ENCODE data around the gene ZNF521.

ZNF521 gene

DNA sequence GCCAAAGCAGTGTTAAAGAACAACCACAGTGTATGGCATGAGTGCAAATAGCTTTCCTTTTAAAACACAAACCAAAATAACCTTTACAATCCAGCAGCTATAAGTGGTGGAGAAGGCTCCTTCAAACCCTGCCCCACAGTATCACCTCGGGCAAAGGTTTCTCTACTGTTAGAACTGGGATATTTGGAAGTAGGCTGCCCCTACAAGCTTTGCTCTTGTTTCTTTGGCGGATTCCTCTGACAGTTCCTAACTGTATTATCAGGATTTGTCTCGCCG, 214.8 kb downstream of the ZNF521 start:
- Histone ChIP-seq H3K27me3 (replicated peaks in 2 of 5; ENCODE audit: control insufficient read depth in 4 of 5, insufficient read depth in 5 of 5, low read length in 4 of 5) (no peaks in the 10 kb centered on the region), H3K4me3 (ENCODE audit: control insufficient read depth in 1 of 7, extremely low read depth in 1 of 7, insufficient read depth in 4 of 7, low read depth in 2 of 7, low read length in 6 of 7) (no peak overlapping the region), H3K4me1 (ENCODE audit: control extremely low read depth in 1 of 4, control insufficient read depth in 4 of 4, insufficient read depth in 4 of 4, low read length in 3 of 4) (peaks cover 4 to 19% (median 6%) of the 10 kb centered on the region in 4 experiments), H3K36me3 (ENCODE audit: control insufficient read depth in 4 of 4, insufficient read depth in 4 of 4, low read length in 3 of 4) (peaks cover 0 to 6% (median 2%) of the 10 kb centered on the region in 4 experiments), H3K27ac (ENCODE audit: insufficient read depth in 1 of 2, low read depth in 1 of 2, low read length in 2 of 2, poor library complexity in 1 of 2, severe bottlenecking in 2 of 2) (no peak overlapping the region), H3K9me3 (ENCODE audit: control extremely low read depth in 1 of 5, control insufficient read depth in 4 of 5, insufficient read depth in 2 of 5, low read depth in 1 of 5, low read length in 4 of 5) (no peaks in the 10 kb centered on the region)
- ChIA-PET CTCF (no interaction called here), POLR2A (no interaction called here)
- 100% methylated on average over 3 of the region's 4 CpGs for WGBS (ENCODE audit: insufficient coverage)
- DNase-seq = no peak

DNA sequence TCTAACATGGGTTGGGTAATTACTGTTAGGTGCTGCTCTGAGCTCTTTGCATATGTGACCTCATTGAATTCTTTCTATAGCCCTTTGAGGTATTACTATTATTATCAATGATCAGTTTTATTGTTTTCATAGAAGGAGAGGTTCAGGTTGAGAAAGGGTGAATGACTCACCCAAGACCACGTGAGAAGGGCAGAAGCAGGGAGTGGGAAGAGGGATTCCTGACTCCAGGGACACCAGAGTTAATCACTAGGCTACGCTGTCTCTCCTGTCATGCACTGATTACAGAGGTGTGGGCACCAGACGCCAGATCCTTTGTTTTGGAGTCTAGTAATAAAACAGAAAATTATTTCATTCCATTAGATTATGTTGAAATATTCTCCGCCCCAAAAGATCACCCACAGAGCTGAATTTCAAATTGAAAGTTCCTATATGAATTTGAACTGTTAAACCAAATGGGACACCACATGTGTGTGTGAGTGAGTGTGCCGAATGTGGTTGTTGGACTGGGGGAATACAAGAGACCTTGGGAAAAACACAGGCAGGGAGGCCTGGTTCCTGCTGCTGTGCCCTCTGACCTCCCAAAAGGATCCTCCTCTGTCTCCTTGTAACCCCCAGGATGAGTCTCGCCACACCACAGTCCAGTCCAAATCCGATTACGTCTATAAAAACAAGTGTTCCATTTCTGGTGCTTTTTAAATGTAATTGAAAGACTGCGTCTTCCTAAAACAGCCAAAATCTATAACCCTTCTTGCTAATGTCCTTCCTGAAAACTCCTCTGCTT, 215.4 kb downstream of the ZNF521 start:
- CTCF ChIA-PET = no interaction called here
- DNase-seq = no peak
- POLR2A ChIA-PET = interaction anchor here (0.6 kb wide), 1 partner anchor 380 kb away, joined by 3 read pairs; no protein-coding TSS in a partner anchor
- no peaks in the 10 kb centered on the region for H3K27me3 ChIP-seq (replicated peaks in 2 of 5; ENCODE audit: control insufficient read depth in 4 of 5, insufficient read depth in 5 of 5, low read length in 4 of 5)
- whole genome bisulfite sequencing (ENCODE audit: insufficient coverage) = 94% methylated on average over 3 of the region's 9 CpGs
- H3K9me3 ChIP-seq (ENCODE audit: control extremely low read depth in 1 of 5, control insufficient read depth in 4 of 5, insufficient read depth in 2 of 5, low read depth in 1 of 5, low read length in 4 of 5) = no peaks in the 10 kb centered on the region
- H3K4me3 ChIP-seq (ENCODE audit: control insufficient read depth in 1 of 7, extremely low read depth in 1 of 7, insufficient read depth in 4 of 7, low read depth in 2 of 7, low read length in 6 of 7) = no peak overlapping the region
- H3K4me1 ChIP-seq (ENCODE audit: control extremely low read depth in 1 of 4, control insufficient read depth in 4 of 4, insufficient read depth in 4 of 4, low read length in 3 of 4) = peaks cover 4 to 19% (median 6%) of the 10 kb centered on the region in 4 experiments
- no peak overlapping the region for H3K27ac ChIP-seq (ENCODE audit: insufficient read depth in 1 of 2, low read depth in 1 of 2, low read length in 2 of 2, poor library complexity in 1 of 2, severe bottlenecking in 2 of 2)
- H3K36me3 ChIP-seq (ENCODE audit: control insufficient read depth in 4 of 4, insufficient read depth in 4 of 4, low read length in 3 of 4) = peaks cover 0 to 6% (median 2%) of the 10 kb centered on the region in 4 experiments

- CTCF ChIA-PET = interaction anchor here (1.1 to 1.5 kb wide), 4 partner anchors 10 to 17 kb away, joined by 3 to 5 read pairs (median 3); no protein-coding TSS in a partner anchor
- Histone ChIP-seq H3K36me3 (ENCODE audit: control insufficient read depth in 4 of 4, insufficient read depth in 4 of 4, low read length in 3 of 4) (peaks cover 0 to 14% (median 6%) of the 10 kb centered on the region in 4 experiments), H3K9me3 (ENCODE audit: control extremely low read depth in 1 of 5, control insufficient read depth in 4 of 5, insufficient read depth in 2 of 5, low read depth in 1 of 5, low read length in 4 of 5) (no peaks in the 10 kb centered on the region), H3K4me3 (ENCODE audit: control insufficient read depth in 1 of 7, extremely low read depth in 1 of 7, insufficient read depth in 4 of 7, low read depth in 2 of 7, low read length in 6 of 7) (no peak overlapping the region), H3K4me1 (ENCODE audit: control extremely low read depth in 1 of 4, control insufficient read depth in 4 of 4, insufficient read depth in 4 of 4, low read length in 3 of 4) (peaks cover 0 to 10% (median 5%) of the 10 kb centered on the region in 4 experiments), H3K27me3 (replicated peaks in 2 of 5; ENCODE audit: control insufficient read depth in 4 of 5, insufficient read depth in 5 of 5, low read length in 4 of 5) (no peaks in the 10 kb centered on the region), H3K27ac (ENCODE audit: insufficient read depth in 1 of 2, low read depth in 1 of 2, low read length in 2 of 2, poor library complexity in 1 of 2, severe bottlenecking in 2 of 2) (no peak overlapping the region)
- 100% methylated on average over 1 of the region's 2 CpGs for WGBS (ENCODE audit: insufficient coverage)
- POLR2A ChIA-PET = interaction anchor here (0.7 kb wide), 1 partner anchor 96 kb away, joined by 3 read pairs; no protein-coding TSS in a partner anchor
- DNase-seq = no peak
Observed at GRCh38 chr18:25134861-25135260, 217.1 kb downstream of the ZNF521 start.

DNA sequence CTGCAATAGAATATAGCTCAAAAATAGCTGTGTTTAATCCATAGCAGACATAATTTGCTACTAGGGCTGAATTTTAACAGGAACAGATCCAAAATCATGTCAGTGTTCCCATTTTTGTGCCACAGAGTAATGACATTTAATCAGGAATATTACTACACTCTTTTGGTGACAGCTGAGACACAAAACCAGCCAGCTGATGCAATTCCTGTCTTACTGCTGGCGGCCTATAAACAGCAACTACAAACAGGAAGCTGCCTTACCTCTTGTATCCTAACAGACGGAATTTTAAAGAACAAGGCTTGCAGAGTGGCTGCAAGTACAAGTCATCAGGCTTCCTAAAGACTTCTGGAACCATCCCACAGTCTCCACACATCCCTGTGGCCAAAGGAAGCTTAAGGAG, 218.1 kb downstream of the ZNF521 start:
- POLR2A ChIA-PET = interaction anchor here (0.6 kb wide), 1 partner anchor 216 kb away, joined by 3 read pairs; no protein-coding TSS in a partner anchor
- H3K9me3 ChIP-seq (ENCODE audit: control extremely low read depth in 1 of 5, control insufficient read depth in 4 of 5, insufficient read depth in 2 of 5, low read depth in 1 of 5, low read length in 4 of 5) = no peaks in the 10 kb centered on the region
- no peak overlapping the region for H3K27ac ChIP-seq (ENCODE audit: insufficient read depth in 1 of 2, low read depth in 1 of 2, low read length in 2 of 2, poor library complexity in 1 of 2, severe bottlenecking in 2 of 2)
- H3K27me3 ChIP-seq (replicated peaks in 2 of 5; ENCODE audit: control insufficient read depth in 4 of 5, insufficient read depth in 5 of 5, low read length in 4 of 5) = no peaks in the 10 kb centered on the region
- CTCF ChIA-PET = interaction anchor here (1.4 to 2.6 kb wide), 3 partner anchors 8 to 11 kb away, joined by 3 to 7 read pairs (median 5); no protein-coding TSS in a partner anchor
- DNase-seq = no peak
- H3K4me1 ChIP-seq (ENCODE audit: control extremely low read depth in 1 of 4, control insufficient read depth in 4 of 4, insufficient read depth in 4 of 4, low read length in 3 of 4) = peaks cover 0 to 10% (median 5%) of the 10 kb centered on the region in 4 experiments
- H3K36me3 ChIP-seq (ENCODE audit: control insufficient read depth in 4 of 4, insufficient read depth in 4 of 4, low read length in 3 of 4) = peaks cover 0 to 14% (median 8%) of the 10 kb centered on the region in 4 experiments
- 86% methylated on average over 1 of the region's 2 CpGs for WGBS (ENCODE audit: insufficient coverage)
- H3K4me3 ChIP-seq (ENCODE audit: control insufficient read depth in 1 of 7, extremely low read depth in 1 of 7, insufficient read depth in 4 of 7, low read depth in 2 of 7, low read length in 6 of 7) = no peak overlapping the region

DNA sequence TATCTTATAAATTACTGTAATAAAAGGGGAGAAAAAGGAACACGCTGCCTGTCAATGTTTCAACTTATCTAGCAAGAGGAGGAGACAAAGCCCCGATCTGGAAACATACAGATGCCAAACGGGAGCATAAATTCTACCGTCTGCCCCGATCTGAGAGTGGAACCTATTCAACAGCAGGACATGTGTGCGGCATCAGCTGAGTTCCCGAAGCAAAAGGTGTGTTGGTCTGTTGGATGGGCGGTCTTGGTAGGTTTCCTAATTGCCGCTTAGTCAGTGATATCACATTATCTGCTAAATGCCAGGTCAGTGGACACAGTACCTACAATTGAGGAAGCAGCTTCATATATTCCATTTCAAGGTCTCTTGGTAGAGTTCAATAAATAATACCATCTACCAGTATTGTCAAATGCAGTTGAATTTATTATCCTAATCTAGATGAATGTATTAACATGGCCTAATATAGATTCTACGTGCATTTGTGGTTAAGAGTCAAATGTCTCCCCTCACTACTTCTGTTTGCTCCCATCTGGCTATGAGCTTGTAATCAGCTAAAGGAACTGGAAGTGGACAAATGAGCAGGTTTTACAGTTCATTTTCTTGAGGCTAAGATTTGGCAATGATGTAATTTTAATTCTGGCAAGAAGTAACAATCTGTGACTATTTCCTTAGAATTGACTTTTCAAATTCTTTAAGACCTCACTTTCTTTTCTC, 219.0 kb downstream of the ZNF521 start:
- no peak for DNase-seq
- ChIA-PET POLR2A (interaction anchor here (0.6 kb wide), 1 partner anchor 217 kb away, joined by 3 read pairs; no protein-coding TSS in a partner anchor), CTCF (interaction anchor here (1.1 to 2.6 kb wide), 2 partner anchors 9 to 10 kb away, joined by 3 to 7 read pairs; no protein-coding TSS in a partner anchor)
- WGBS (ENCODE audit: insufficient coverage) = 99% methylated on average over 9 of the region's 10 CpGs
- Histone ChIP-seq H3K36me3 (ENCODE audit: control insufficient read depth in 4 of 4, insufficient read depth in 4 of 4, low read length in 3 of 4) (peaks cover 0 to 17% (median 8%) of the 10 kb centered on the region in 4 experiments), H3K4me1 (ENCODE audit: control extremely low read depth in 1 of 4, control insufficient read depth in 4 of 4, insufficient read depth in 4 of 4, low read length in 3 of 4) (peaks cover 0 to 10% (median 5%) of the 10 kb centered on the region in 4 experiments), H3K9me3 (ENCODE audit: control extremely low read depth in 1 of 5, control insufficient read depth in 4 of 5, insufficient read depth in 2 of 5, low read depth in 1 of 5, low read length in 4 of 5) (no peaks in the 10 kb centered on the region), H3K27me3 (replicated peaks in 2 of 5; ENCODE audit: control insufficient read depth in 4 of 5, insufficient read depth in 5 of 5, low read length in 4 of 5) (no peaks in the 10 kb centered on the region), H3K27ac (ENCODE audit: insufficient read depth in 1 of 2, low read depth in 1 of 2, low read length in 2 of 2, poor library complexity in 1 of 2, severe bottlenecking in 2 of 2) (no peak overlapping the region), H3K4me3 (ENCODE audit: control insufficient read depth in 1 of 7, extremely low read depth in 1 of 7, insufficient read depth in 4 of 7, low read depth in 2 of 7, low read length in 6 of 7) (no peak overlapping the region)

DNA sequence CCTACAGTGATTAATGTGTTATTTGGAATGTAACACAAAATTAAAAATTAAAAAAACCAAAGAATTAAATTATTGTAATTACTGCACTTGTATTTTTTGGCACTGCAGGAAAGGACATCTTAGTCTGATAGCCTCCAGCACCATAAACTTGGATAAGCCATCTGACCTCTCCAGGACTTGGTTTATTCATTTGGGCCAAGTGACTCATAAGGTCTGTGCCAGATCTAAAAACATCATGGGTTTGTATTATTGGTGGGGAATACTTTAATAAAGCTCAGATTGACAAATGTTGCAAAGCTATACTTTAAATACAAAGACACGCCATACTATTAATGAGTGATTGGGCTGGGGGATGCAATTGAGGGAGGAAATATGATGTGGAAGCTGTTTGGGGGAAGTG, 225.2 kb downstream of the ZNF521 start:
- Histone ChIP-seq H3K4me3 (ENCODE audit: control insufficient read depth in 1 of 7, extremely low read depth in 1 of 7, insufficient read depth in 4 of 7, low read depth in 2 of 7, low read length in 6 of 7) (no peak overlapping the region), H3K36me3 (ENCODE audit: control insufficient read depth in 4 of 4, insufficient read depth in 4 of 4, low read length in 3 of 4) (peaks cover 0 to 13% (median 4%) of the 10 kb centered on the region in 4 experiments), H3K27ac (ENCODE audit: insufficient read depth in 1 of 2, low read depth in 1 of 2, low read length in 2 of 2, poor library complexity in 1 of 2, severe bottlenecking in 2 of 2) (no peak overlapping the region), H3K27me3 (replicated peaks in 2 of 5; ENCODE audit: control insufficient read depth in 4 of 5, insufficient read depth in 5 of 5, low read length in 4 of 5) (no peaks in the 10 kb centered on the region), H3K9me3 (ENCODE audit: control extremely low read depth in 1 of 5, control insufficient read depth in 4 of 5, insufficient read depth in 2 of 5, low read depth in 1 of 5, low read length in 4 of 5) (peaks cover 0 to 1% (median 0%) of the 10 kb centered on the region in 5 experiments), H3K4me1 (ENCODE audit: control extremely low read depth in 1 of 4, control insufficient read depth in 4 of 4, insufficient read depth in 4 of 4, low read length in 3 of 4) (peaks cover 0 to 4% (median 0%) of the 10 kb centered on the region in 4 experiments)
- DNase-seq = no peak
- POLR2A ChIA-PET = no interaction called here
- WGBS (ENCODE audit: insufficient coverage) = 100% methylated on average over 1 of the region's 1 CpG
- CTCF ChIA-PET = interaction anchor here (0.6 kb wide), 2 partner anchors 224 to 631 kb away, joined by 3 read pairs; no protein-coding TSS in a partner anchor
